HepG2 (cell line): ENCODE results near the gene AHSA1. TPM values are rescaled to one million over a fixed set of nuclear protein-coding genes. Genes with fewer than 3 reads are reported as not detected.
A peak's percentile ranks its signal among the peaks of the same experiment; 100 is the strongest.

ENCODE experiments used
- ATF7 ChIP-seq, 2 experiments: fragments of 450-650 bp in 1 of 2; sonication (generic) in 1 of 2; formaldehyde crosslinking in 1 of 2; IDR thresholded peaks; 2 replicates each; pipeline versions ENCODE4 v1.4.0 to v1.6.1; 2016 to 2020; ENCODE audit warnings: antibody characterized with exemption in 1 of 2, mild to moderate bottlenecking in 1 of 2, missing genetic modification reagents in 1 of 2
- FOXA1 ChIP-seq, 2 experiments: fragments of 450-650 bp in 1 of 2; sonication (generic) in 1 of 2; formaldehyde crosslinking in 1 of 2; IDR thresholded peaks; 2 replicates each; pipeline versions ENCODE4 v1.4.0 to v1.6.1; 2016 to 2020; ENCODE audit warnings: missing genetic modification reagents in 1 of 2
- HMG20B ChIP-seq: conservative IDR thresholded peaks from 2 replicates; pipeline ENCODE4 v1.6.1; 2016; ENCODE audit warnings: missing genetic modification reagents, missing compliant biosample characterization
- JARID2 ChIP-seq: sonication (generic); formaldehyde crosslinking; IDR thresholded peaks from 2 replicates; pipeline ENCODE4 v1.8.1; 2023; ENCODE audit warnings: missing genetic modification reagents, inconsistent platforms; ENCODE audit not compliant: insufficient replicate concordance
- MXI1 ChIP-seq: IDR thresholded peaks from 3 replicates; pipeline ENCODE4 v1.6.1; 2012; ENCODE audit warnings: low read depth, low read length, inconsistent platforms, borderline replicate concordance
- NR2F6 ChIP-seq, 2 experiments: IDR thresholded peaks; 2 replicates each; pipeline ENCODE4 v1.6.1; 2016; ENCODE audit warnings: antibody characterized with exemption in 1 of 2, mild to moderate bottlenecking in 1 of 2
- RARA ChIP-seq: IDR thresholded peaks from 2 replicates; pipeline ENCODE4 v1.6.1; 2016; ENCODE audit warnings: missing genetic modification reagents, missing compliant biosample characterization
- RORA ChIP-seq: sonication (generic); formaldehyde crosslinking; IDR thresholded peaks from 2 replicates; pipeline ENCODE4 v1.5.0; 2020; ENCODE audit warnings: mild to moderate bottlenecking, missing genetic modification reagents, moderate library complexity
- TCF7 ChIP-seq: sonication (generic); IDR thresholded peaks from 2 replicates; pipeline ENCODE4 v1.6.1; 2016; ENCODE audit warnings: antibody characterized with exemption, low read depth
- ZNF225 ChIP-seq: sonication (generic); formaldehyde crosslinking; IDR thresholded peaks from 2 replicates; pipeline ENCODE4 v1.4.0; 2020; ENCODE audit warnings: mild to moderate bottlenecking, missing genetic modification reagents
- ZNF292 ChIP-seq: sonication (generic); formaldehyde crosslinking; IDR thresholded peaks from 2 replicates; pipeline ENCODE4 v1.8.1; 2022; ENCODE audit warnings: mild to moderate bottlenecking, low read depth, missing genetic modification reagents, borderline replicate concordance
- ZNF329 ChIP-seq: sonication (generic); formaldehyde crosslinking; IDR thresholded peaks from 2 replicates; pipeline ENCODE4 v1.9.0; 2021; ENCODE audit warnings: low read depth, mild to moderate bottlenecking, missing genetic modification reagents
- ZNF331 ChIP-seq: sonication (generic); formaldehyde crosslinking; IDR thresholded peaks from 2 replicates; pipeline ENCODE4 v1.4.0; 2020; ENCODE audit warnings: missing genetic modification reagents
- ZNF34 ChIP-seq: sonication (generic); formaldehyde crosslinking; IDR thresholded peaks from 2 replicates; pipeline ENCODE4 v1.4.0; 2020; ENCODE audit warnings: mild to moderate bottlenecking, missing genetic modification reagents, borderline replicate concordance
- ZNF773 ChIP-seq: sonication (generic); formaldehyde crosslinking; IDR thresholded peaks from 2 replicates; pipeline ENCODE4 v1.4.0; 2020; ENCODE audit warnings: missing genetic modification reagents, borderline replicate concordance
- ZNF781 ChIP-seq: sonication (generic); formaldehyde crosslinking; IDR thresholded peaks from 2 replicates; pipeline ENCODE4 v1.5.1; 2020; ENCODE audit warnings: borderline replicate concordance, mild to moderate bottlenecking, missing genetic modification reagents; ENCODE audit errors: not compliant biosample characterization
- polyA plus RNA-seq, 8 experiments: library from polyadenylated mRNA; depleted of rRNA in 3 of 8; stranded (reverse) in 7 of 8; unstranded in 1 of 8; fragments of >200 nt; fragmentation: Illumina TruSeq in 4 of 8; extraction: Trizol in 4 of 8; gene quantifications; 2 replicates each; pipeline versions ENCODE4 v1.2.1 to v1.2.3, GENCODE V29; 2011 to 2016; ENCODE audit warnings: low read depth in 4 of 8, missing spikeins in 1 of 8, mixed read lengths in 1 of 8; ENCODE audit not compliant: insufficient read depth in 1 of 8
- total RNA-seq, 5 experiments: library from RNA; depleted of rRNA; stranded (reverse); fragments of >200 nt; fragmentation: Illumina TruSeq; extraction: Trizol; gene quantifications; 2 replicates each; pipeline ENCODE4 v1.2.3, GENCODE V29; 2016; ENCODE audit warnings: low read depth in 1 of 5
- TF ChIP-seq, protein P1 (sequence below): IDR thresholded peaks from 2 replicates; pipeline ENCODE4 v1.6.1; 2016; ENCODE audit warnings: low read depth, missing genetic modification reagents, missing compliant biosample characterization
- TF ChIP-seq, protein P2 (sequence below): sonication (generic); formaldehyde crosslinking; IDR thresholded peaks from 2 replicates; pipeline ENCODE4 v1.5.0; 2020; ENCODE audit warnings: mild to moderate bottlenecking, missing genetic modification reagents, borderline replicate concordance

Gene AHSA1
- total and polyA plus RNA-seq, 2 of the 13 experiments (the other 11 are each of a cell fraction or from before 2014, with no cell fraction given): 113 to 241 TPM

DNA sequence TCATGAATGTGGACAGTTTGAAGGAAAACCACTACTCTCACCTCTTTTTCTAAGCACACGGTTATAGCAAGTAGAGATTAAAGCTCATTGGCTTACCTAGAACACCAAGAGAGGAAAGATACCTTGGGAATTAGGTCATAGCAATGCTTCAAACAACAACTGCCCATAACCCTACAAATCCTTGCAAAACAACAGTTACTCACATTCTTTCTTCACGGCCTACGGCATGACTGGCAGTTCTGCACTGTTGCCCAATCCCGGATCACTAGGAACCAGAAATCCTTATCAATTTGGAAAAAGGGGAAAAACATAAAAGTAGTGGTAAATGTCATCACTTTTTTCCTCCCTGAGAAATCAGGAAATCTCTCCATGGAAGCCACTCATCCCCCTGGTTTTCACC, 50.4 kb downstream of the AHSA1 start (continued):
- TF ChIP-seq, protein P1, sequence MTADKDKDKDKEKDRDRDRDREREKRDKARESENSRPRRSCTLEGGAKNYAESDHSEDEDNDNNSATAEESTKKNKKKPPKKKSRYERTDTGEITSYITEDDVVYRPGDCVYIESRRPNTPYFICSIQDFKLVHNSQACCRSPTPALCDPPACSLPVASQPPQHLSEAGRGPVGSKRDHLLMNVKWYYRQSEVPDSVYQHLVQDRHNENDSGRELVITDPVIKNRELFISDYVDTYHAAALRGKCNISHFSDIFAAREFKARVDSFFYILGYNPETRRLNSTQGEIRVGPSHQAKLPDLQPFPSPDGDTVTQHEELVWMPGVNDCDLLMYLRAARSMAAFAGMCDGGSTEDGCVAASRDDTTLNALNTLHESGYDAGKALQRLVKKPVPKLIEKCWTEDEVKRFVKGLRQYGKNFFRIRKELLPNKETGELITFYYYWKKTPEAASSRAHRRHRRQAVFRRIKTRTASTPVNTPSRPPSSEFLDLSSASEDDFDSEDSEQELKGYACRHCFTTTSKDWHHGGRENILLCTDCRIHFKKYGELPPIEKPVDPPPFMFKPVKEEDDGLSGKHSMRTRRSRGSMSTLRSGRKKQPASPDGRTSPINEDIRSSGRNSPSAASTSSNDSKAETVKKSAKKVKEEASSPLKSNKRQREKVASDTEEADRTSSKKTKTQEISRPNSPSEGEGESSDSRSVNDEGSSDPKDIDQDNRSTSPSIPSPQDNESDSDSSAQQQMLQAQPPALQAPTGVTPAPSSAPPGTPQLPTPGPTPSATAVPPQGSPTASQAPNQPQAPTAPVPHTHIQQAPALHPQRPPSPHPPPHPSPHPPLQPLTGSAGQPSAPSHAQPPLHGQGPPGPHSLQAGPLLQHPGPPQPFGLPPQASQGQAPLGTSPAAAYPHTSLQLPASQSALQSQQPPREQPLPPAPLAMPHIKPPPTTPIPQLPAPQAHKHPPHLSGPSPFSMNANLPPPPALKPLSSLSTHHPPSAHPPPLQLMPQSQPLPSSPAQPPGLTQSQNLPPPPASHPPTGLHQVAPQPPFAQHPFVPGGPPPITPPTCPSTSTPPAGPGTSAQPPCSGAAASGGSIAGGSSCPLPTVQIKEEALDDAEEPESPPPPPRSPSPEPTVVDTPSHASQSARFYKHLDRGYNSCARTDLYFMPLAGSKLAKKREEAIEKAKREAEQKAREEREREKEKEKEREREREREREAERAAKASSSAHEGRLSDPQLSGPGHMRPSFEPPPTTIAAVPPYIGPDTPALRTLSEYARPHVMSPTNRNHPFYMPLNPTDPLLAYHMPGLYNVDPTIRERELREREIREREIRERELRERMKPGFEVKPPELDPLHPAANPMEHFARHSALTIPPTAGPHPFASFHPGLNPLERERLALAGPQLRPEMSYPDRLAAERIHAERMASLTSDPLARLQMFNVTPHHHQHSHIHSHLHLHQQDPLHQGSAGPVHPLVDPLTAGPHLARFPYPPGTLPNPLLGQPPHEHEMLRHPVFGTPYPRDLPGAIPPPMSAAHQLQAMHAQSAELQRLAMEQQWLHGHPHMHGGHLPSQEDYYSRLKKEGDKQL: no peak
- TF ChIP-seq ZNF292 (CRISPR knock-in tag): no peak
- no peak for TF ChIP-seq RORA (CRISPR knock-in tag)
- TF ChIP-seq FOXA1 (IDR thresholded peaks at IDR 0.05): no peak
- TF ChIP-seq FOXA1 (CRISPR knock-in tag; IDR thresholded peaks at IDR 0.05): no peak
- TF ChIP-seq RARA (CRISPR knock-in tag): peak; percentile 45; the same call in 1 of the 2 replicates
- TF ChIP-seq TCF7: 0 out of 2 replicates have a peak, but pooled peaks have one; percentile 12
- TF ChIP-seq JARID2 (CRISPR knock-in tag): no peak
- no peak for TF ChIP-seq MXI1
- TF ChIP-seq ZNF225: no peak
- TF ChIP-seq HMG20B (CRISPR knock-in tag): no peak
- TF ChIP-seq ZNF329: no peak
- peak; percentile 27; the same call in 1 of the 2 replicates for TF ChIP-seq ZNF331 (CRISPR knock-in tag)
- no peak for TF ChIP-seq ZNF781 (CRISPR knock-in tag)
- 0 out of 2 replicates have a peak, but pooled peaks have one; percentile 13 for TF ChIP-seq ATF7 (IDR thresholded peaks at IDR 0.05)
- no peak; the same call in 1 of the 2 replicates for TF ChIP-seq ATF7 (CRISPR knock-in tag; IDR thresholded peaks at IDR 0.05)
- TF ChIP-seq NR2F6 (IDR thresholded peaks at IDR 0.05): no peak
- no peak for TF ChIP-seq NR2F6 (CRISPR knock-in tag; IDR thresholded peaks at IDR 0.05)
- TF ChIP-seq ZNF773: no peak
- no peak for TF ChIP-seq ZNF34 (CRISPR knock-in tag)
- TF ChIP-seq, protein P2, sequence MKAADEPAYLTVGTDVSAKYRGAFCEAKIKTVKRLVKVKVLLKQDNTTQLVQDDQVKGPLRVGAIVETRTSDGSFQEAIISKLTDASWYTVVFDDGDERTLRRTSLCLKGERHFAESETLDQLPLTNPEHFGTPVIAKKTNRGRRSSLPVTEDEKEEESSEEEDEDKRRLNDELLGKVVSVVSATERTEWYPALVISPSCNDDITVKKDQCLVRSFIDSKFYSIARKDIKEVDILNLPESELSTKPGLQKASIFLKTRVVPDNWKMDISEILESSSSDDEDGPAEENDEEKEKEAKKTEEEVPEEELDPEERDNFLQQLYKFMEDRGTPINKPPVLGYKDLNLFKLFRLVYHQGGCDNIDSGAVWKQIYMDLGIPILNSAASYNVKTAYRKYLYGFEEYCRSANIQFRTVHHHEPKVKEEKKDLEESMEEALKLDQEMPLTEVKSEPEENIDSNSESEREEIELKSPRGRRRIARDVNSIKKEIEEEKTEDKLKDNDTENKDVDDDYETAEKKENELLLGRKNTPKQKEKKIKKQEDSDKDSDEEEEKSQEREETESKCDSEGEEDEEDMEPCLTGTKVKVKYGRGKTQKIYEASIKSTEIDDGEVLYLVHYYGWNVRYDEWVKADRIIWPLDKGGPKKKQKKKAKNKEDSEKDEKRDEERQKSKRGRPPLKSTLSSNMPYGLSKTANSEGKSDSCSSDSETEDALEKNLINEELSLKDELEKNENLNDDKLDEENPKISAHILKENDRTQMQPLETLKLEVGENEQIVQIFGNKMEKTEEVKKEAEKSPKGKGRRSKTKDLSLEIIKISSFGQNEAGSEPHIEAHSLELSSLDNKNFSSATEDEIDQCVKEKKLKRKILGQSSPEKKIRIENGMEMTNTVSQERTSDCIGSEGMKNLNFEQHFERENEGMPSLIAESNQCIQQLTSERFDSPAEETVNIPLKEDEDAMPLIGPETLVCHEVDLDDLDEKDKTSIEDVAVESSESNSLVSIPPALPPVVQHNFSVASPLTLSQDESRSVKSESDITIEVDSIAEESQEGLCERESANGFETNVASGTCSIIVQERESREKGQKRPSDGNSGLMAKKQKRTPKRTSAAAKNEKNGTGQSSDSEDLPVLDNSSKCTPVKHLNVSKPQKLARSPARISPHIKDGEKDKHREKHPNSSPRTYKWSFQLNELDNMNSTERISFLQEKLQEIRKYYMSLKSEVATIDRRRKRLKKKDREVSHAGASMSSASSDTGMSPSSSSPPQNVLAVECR (CRISPR knock-in tag): no peak
